NCI-H524 treated with DMSO at 0.1 percent for 48 hours (cell line): ENCODE results near the gene AP3D1.

Experiments
- DNase-seq: peaks from one replicate; lab custom pipeline; 2025; lab: John Stamatoyannopoulos, UW

The AP3D1 gene

GRCh38 chr19:2061495-2062388 is 89.6 kb downstream of the AP3D1 start:
- DNase-seq: peak; percentile 93

GRCh38 chr19:2060884-2061494 is 90.4 kb downstream of the AP3D1 start:
- DNase-seq: no peak

- no peak for DNase-seq
These were observed 91.8 kb downstream of the AP3D1 start for GRCh38 chr19:2059422-2060201.

GRCh38 chr19:2058570-2059421 is 92.6 kb downstream of the AP3D1 start:
- no peak for DNase-seq

GRCh38 chr19:2057484-2058469 is 93.6 kb downstream of the AP3D1 start:
- DNase-seq: no peak

GRCh38 chr19:2056837-2057192 is 94.6 kb downstream of the AP3D1 start:
- no peak for DNase-seq

GRCh38 chr19:2055931-2056836 is 95.2 kb downstream of the AP3D1 start:
- no peak for DNase-seq

- DNase-seq: no peak
These were observed 96.6 kb downstream of the AP3D1 start for GRCh38 chr19:2054763-2055162.

- no peak for DNase-seq
These were observed 97.6 kb downstream of the AP3D1 start for GRCh38 chr19:2053601-2054389.

- DNase-seq: no peak
These were observed 99.3 kb downstream of the AP3D1 start for GRCh38 chr19:2051773-2052704.

- no peak for DNase-seq
These were observed 100.2 kb downstream of the AP3D1 start, which contains the start of gene MKNK2 for GRCh38 chr19:2050991-2051772. TSS of gene MKNK2 (minus strand) at chr19:2051244. CDS start at chr19:2050851, 393 bp downstream.
